ENCODE measurements around the gene HORMAD2.

The HORMAD2 gene, protein sequence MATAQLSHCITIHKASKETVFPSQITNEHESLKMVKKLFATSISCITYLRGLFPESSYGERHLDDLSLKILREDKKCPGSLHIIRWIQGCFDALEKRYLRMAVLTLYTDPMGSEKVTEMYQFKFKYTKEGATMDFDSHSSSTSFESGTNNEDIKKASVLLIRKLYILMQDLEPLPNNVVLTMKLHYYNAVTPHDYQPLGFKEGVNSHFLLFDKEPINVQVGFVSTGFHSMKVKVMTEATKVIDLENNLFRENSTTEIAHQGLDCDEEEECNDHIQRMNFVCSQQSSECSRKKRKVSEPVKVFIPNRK

DNA sequence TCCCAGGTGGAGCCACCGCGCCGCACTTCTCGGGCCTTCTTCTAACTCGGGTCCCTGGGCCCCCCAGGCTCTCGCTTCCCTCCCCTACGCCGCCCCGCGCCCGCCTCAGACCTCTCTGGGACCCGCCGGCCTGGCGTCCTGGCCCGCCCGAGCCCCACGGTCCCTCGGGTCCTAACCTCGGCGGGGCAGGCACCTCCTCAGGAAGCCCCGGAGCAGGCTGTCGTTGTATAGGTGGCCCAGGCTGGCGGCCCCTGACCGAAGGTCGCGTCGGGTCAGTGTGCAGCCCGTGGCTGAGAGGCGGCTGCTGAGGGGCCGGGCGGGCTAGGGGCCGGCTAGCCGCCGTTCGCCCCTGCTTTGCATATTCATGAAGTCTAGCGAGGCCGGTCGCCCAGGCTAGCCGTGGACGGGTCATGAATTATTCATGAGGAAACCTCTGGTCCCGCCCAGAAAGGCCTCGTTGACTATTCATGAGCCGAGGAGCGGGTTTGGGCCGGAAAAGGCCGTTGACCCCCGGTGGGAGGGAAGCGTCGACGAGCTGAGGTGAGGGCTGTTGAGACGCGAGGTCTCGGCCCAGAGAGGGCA lies at the start of gene HORMAD2:
TSS of gene HORMAD2 (plus strand) at position 513 of the 582 bp plus-strand sequence. CDS start 13,489 bp downstream, outside the sequence.
- DNase-seq, result no peak

DNA sequence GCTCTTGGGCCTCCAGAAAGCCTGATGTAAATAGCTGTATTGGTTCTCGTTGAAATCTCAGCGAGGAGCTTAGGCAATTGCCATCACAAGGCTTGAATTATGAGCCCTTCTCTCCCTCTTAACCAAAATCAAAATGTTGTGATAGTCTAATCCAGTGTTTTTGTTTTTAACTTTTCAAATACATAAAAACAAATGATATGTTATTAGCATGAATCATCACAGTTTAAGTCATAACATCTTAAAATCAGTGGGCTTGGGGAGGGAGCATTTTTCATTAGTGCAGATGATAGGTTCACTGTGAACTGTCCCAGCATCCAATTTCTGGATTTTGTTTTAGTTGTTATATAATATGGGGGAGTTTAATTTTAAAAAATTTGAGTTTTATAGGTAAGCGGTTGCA lies 48.9 kb upstream of the HORMAD2 start:
- no peak for DNase-seq

DNA sequence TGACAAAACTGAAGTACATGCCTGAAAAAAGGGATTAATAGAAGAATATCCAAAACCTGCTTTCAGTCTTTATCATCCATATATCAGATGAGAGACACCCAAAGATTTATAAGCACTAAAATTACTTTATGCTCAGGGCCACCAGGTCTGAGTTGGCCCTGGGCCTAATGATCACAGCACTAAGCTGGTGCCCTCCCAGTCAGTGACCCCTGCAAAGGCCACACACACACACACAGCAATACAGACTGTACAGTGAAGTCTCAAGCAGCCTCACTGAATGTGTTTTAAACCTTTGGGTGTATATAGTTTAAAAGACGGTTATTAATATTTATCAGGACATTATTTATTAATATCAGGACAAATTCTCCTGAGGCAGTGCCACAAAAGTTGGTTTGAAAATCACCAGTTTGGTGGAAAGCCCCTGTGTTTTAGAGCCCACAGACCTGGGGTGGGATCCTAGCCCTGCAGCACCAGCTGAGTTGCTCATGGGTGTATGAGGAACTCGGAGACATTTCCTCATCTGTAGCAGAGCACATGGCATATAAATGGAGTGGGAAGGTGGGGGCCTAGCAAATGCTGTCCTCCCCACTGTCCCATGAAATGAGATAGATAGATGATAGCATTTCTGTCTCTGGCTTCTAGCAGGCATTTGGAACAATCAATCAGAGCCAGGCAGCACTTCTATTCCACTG lies 48.4 kb upstream of the HORMAD2 start:
- DNase-seq, result no peak

DNA sequence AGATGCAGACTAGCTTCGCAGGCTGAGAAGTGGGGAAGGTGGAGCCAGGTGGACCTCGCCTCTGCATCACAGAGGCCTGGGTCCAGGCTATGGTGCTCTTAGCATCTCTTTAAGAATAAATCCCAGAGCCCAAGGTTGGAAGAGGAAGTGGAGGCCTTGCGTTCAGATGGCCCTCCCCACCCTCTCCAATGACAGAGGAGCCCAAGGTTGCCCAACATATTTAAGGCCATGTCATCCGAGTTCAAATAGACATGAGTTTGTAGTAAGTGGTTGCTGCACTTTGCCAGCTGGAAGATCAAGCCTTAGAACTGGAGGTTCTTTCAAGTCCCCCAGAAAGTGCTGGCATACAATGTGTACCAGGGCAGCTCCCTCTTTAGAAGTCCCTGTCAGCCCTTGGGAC lies 47.1 kb upstream of the HORMAD2 start:
- DNase-seq, result no peak

DNA sequence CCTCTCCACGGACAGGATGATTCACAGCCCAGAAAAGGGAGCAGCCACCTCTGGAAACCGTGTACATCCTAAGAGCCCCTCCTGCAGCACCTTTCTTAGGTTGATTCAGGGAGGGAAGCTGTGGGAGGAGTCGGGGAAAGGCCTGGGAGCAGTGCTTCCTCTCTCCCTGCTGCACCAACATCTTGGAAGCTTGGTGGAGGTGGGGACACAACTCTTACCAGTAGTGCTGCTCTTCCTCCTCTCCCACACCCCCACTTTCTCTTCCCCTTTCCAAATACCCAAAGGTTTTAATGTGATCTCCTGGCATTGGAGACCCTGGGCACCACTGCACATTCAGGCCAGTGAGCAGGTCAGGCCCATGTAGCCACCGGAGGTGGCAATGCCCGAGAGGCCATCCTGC lies 46.4 kb upstream of the HORMAD2 start:
- no peak for DNase-seq

DNA sequence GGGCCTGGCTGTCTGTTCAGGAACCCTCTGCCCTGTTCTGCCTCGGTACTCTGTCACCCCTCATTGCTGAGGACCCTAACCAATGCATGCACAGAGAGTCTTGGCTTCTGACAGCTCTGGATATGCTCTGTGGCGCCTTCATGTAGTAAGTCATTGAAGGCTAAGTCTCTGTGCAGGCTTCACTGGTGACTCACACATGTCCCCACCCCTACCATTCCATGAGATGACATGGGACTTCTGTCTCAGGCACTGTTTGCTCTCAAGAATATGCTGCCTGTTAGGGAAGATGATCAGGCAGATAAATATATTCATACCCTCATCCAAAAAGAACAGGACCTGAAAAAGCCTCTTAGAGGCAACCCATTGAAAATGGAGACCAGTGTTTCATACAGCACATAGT lies 43.6 kb upstream of the HORMAD2 start:
- no peak for DNase-seq

DNA sequence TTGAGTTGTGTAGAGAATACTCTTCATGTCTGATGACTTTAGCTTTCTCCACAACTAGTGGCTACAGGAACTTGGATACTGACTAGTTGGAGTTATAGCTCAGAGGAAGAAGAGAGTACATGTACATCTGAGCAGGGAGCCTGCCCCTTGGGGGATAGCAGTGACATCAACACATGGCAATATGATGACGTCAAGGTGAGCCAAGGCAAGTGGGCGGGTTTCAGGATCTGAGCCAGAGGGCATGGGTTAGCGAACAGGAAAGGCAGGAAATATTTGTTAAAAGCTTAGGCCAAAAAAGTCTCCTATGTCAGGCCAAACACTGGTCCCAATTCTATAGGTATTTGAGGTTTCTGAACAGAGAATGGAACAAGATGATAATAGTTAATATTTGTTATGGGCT lies 42.0 kb upstream of the HORMAD2 start:
- DNase-seq, result no peak

DNA sequence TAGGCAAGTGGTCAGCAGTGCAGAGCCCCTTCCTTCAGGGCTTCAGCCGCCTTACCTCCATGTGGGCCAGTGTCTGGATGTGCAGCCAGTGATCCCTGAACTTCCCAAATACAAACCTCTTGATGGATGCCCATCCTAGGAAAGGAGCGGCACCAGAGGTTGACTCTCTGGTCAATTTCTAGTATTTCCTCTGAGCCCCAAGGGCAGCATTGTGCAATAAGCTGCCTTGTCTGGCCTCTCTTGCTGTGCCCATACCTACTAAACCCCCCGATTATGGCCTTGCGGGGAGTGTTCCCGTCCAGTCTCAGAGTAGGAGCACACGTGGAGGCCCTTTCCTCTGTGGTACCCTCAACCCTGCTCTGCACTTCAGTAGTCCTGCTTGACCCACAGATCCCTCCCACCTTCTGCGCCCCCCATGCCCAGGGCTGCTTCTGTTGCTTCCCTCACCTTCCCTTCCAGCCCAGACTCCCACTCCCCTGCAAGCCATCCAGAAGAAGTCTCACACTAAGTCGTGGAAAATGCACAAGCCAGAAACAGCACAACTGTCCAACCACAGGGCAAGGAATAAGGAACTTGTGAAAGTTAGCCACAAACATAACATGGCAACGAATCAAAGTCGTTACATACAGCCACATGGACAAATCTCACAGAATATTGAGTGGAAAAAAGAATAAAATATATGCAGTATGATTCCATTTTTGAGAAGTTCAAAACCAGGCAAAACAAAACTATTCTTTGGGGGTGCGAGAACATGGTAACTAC lies 39.6 kb upstream of the HORMAD2 start:
- DNase-seq, result no peak

DNA sequence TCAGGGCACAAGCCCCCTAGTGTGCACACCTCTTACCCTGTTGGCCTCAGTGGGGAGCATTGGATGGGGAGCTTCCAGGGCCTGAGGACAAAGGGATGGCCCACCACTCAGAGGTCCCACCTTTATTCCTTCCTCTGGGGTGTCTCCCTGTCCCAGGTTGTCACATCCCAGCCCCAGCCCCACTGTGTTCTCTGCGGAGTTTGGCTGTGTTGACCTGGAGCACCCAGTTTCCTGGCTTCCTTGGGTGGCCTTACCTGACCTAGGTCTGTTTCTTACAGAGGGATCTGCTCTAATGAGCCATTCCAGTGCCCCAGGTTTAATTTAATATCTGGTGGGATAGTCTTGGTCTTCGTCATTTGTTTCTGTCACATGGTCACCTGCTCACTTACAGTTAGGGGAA lies 38.8 kb upstream of the HORMAD2 start:
- DNase-seq, result no peak

DNA sequence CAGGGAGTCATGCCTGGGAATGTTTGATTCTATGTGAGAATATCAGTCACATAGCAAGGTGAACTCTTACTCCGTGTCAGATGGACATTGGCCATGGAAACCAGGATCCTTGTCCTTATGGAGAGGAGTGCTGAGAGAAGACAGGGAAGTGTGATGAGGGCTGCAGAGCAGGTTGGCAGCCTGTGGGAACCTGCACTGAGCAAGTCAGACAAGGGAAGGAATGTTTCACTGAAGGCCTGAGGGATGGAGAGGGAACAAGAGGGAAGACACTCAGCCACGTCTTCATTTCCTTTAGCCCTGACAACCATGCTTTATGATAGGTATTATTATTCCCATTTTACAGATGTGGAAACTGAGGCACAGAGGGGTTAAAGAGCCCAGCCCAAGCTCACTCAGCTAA lies 38.4 kb upstream of the HORMAD2 start:
- DNase-seq, result no peak

DNA sequence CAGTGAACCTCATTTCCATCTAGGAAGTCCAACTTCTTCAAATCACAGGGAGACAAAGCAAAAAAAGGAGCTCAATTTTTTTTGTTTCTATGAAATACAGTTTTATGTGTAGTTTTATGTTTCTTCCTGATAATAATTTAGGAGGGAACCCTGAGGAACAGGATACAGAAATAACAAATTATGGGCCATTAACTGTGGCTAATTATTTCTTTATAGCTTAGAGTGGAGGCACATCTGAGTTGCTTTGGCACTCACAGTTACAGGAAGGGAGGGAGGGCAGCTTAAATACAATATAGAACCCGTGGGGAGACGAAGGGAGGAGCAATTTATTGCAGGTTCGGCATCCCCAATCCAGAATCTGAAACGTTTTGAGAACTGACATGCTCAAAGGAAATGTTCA lies 37.1 kb upstream of the HORMAD2 start:
- no peak for DNase-seq

DNA sequence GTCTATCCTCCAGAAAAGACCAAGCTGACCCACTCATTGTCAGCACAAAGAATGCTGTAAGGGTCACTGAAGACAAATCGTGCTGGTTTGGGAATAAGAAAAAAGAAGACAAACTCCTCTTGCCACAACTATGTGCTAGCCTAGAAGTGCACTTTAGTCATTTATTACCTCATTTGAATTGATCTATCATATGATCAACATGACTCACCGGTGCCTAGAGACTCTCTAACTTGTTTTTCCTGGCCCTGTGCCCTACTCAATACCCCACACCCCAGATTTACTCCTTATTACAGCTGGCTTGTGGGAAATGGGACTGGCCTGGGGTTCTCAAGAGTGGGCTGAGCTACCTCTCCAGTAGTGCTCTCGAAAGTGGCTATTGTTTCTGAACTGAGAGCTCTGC lies 35.9 kb upstream of the HORMAD2 start:
- DNase-seq, result peak in 1 of 2 experiments; percentile 35

DNA sequence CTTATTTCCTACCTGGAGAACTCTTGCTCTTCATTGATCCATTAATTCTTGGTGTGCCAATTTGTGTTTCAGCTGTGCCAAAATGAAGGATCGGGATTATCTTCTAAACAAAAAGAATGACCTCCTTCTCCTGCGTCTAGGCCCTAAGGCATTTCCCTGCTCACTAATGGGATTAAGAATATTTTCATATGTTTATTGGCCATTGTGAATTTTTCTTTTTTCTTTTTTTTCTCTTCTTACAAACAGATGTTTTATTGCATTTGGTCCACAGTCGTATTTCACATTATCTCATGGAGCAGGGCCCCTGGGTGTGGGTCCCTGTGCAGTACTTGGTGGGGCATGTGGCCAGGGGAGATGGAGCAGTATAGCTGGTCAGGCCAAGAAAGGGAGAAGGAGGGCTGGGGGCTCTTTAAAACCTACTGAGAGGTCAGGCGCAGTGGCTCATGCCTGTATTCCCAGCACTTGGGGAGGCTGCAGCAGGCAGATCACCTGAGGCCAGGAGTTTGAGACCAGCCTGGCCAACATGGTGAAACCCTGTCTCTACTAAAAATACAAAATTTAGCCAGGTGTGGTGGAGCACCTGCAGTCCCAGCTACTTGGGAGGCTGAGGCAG lies 35.3 kb upstream of the HORMAD2 start:
- no peak for DNase-seq

DNA sequence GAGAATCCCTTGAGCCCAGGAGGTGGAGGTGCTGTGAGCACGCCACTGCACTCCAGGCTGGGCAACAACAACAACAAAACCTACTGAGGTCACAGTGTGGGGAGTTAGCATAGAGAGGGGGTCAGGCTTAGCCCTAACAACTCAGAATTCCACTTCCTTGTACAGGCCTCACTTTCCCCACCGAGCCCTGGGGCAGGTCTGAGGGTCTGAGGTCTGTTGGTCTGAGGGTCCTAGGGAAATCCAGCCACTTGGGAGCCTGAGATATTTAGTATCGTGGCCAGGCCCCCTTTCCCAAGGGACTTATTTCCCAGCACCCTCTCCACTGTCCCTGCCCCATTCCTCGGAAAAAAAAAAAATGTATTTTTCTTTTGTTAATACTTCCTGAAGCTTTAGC lies 34.8 kb upstream of the HORMAD2 start:
- DNase-seq, result no peak

DNA sequence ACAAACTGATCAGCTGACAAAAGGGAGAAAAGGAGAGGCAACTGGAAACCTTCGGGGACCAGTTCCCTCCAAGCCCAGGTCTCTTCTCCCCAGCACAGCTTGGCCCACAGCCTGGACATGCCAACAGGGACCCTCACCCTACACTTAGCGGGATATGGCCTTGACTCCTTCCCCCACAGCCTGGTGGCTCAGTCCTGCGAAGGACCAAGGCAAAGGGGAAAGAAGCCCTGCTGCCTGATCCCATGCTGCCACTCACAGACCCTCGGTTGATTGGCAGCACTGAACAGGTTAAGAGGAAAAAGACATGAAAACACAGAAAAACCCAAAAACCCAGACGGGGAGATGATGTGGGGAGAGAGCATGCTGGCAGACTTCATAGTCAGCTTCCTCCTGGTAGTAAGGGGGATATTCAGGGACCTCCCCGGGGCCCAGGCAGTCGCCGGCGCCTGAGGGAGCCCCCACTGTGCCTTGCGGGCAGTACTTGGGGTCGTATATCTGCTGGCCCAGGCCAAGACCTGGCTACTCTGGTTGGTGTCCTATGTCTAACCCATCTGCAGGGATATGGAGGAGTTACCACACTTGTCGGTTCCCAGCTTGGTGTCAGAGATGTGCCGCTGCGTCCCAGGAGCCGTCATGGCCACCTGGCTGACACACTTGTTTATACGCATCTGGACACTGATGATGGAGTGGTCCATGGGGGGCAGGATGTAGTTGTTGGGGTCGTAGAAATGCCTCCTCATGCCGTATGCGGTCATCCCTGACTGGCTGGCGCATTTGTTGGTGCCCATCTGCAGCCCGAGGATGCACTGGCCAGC lies 34.2 kb upstream of the HORMAD2 start:
- no peak for DNase-seq

DNA sequence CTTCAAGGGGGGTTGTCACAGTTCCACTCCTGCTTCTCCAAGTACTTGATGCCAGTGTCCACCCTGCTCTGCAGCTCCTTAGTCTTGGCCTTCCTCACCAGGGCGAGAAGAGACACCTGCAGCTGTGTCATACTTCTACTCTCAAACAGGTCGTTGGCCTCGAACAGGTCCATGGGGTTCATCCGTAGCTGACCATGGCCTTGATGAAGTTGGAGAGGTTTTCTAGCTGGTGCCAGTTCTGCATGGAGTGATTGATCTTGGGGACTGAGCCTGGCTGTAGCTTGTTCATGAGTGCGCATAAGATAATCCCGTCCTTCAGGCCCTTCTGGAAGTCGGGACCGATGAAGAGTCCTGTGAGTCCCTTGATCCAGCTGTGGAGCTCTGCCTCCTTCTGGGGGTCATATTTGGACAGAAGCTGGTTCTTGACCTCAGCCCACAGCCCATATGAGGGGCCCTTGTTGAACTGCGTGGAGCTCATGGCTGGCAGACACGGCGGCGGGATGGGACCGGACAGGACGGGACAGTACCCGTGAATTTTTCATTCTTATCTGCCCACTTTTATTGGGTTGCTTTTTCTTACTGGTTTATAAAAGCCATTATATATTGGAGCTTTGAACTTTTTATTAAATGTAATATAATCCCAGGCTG lies 33.4 kb upstream of the HORMAD2 start:
- no peak for DNase-seq

DNA sequence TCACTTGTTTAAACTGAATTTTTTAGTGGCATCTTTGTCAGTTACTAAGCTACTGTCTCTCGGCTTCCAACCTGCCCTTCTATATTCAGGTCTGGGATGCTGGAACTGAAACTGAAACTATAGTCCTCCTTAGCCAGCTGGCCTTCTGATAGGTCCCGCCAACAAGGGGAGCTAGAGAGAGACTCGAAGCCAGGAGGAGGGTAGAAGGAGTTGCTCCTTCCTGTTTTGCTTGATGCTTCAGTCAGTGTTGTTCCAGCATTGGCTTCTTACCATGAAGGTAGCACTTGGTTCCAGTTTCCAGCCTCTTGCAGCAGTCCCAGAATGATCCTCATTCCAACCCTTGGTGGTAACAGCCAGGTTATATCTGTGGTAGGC lies 32.9 kb upstream of the HORMAD2 start:
- no peak for DNase-seq

DNA sequence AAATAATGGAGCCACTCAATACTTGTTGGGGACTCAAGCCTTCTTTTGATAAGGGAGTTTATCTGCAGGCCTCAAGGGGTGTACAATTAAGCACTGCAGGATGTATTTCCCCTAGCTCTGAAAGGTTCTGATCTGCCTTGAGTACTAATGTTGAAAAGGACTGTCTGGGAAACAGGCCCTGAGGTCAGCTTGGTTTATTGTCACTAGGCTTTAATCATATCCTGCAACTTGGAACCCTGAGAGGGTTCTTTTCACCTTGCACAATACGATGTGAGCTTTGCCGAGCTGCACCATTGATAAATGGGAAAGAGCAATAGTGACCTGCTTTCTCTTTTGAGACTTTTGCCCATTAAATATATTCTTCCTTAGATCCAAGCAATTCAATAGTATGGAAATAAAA lies 31.6 kb upstream of the HORMAD2 start:
- no peak for DNase-seq

DNA sequence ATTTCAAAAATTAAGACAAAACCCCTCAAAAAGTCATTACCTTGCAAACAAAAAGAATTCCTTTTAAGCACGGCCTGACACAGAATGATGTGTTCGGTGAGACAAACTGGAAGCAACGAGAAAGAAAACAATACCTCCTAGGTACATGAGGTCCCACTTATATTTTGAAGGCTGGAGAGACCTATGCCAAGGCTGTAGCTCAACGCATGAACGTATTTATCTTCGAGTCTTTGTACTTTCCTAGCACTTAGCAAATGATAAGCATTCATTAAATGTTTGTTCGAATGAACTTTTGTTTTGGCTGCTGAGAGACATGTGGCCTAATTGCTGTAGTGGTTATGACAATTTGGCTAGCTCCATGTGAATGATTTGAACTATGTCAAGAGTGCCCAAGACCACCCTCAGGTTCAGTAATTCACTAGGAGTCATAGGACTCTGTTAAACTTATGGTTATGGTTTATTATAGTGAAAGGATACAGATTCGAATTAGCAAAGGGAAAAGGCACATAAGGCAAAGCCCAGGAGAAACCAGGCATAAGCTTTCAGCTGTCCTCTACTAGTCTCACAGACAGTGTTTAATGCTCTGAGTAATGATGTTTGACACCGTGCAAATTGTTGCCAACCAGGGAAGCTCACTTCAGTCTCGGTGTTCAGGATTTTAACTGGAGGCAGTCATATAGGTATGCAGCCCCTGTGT lies 26.0 kb upstream of the HORMAD2 start:
- DNase-seq, result no peak

DNA sequence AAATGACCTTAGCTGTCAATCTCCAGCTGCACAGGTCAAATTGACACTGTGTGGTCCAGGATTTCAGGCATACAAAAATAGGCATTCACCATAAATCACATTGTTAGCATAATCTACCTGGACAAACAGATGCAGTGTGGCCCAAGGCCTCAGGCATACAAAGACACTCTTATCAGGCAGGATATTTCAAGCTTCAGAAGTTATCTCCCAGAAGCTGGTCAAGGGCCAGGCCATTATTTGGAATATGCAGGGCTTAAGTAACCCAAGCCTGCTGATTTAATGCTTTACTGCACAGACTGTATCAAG lies 25.5 kb upstream of the HORMAD2 start:
- DNase-seq, result no peak

DNA sequence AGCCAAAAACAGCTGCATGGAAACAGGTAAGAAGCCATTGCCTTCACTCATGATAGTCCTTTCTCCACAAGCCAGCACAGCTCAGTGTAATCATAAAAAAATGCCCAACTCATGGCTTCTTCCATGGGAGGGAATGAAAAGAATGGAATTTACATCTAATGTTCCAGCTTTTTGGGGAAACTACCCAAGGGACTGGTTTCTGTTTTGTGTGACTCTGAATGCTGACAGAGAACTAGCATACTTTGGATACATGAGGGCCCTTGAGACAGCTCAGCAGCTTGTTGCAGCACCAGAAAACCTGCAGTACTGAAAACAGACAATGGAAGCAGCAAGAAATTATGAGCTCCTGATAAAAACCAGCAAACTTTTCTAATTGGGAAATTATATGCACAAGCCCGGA lies 24.2 kb upstream of the HORMAD2 start:
- no peak for DNase-seq

Measured in NCI-H446 (cell line).